HUES64 (cell line): Measurements from ENCODE around the gene FGD4.
A peak's percentile ranks its signal among the peaks of the same experiment; 100 is the strongest.

Experiments used
- H3K27ac ChIP-seq: 2 replicates; pipeline ENCODE4 v1.7.0; 2013; ENCODE audit warnings: low read depth, low read length, inconsistent platforms
- H3K27me3 ChIP-seq: 2 replicates; pipeline ENCODE4 v1.6.1; 2013; ENCODE audit warnings: mild to moderate bottlenecking, low read length; ENCODE audit not compliant: insufficient read depth
- H3K36me3 ChIP-seq: 2 replicates; pipeline ENCODE4 v1.6.1; 2013; ENCODE audit warnings: mild to moderate bottlenecking, low read length; ENCODE audit not compliant: insufficient read depth
- H3K4me1 ChIP-seq: 2 replicates; pipeline ENCODE4 v1.6.1; 2013; ENCODE audit warnings: mild to moderate bottlenecking, low read length, moderate library complexity; ENCODE audit not compliant: insufficient read depth
- H3K4me3 ChIP-seq: 2 replicates; pipeline ENCODE4 v1.5.1; 2013; ENCODE audit warnings: mild to moderate bottlenecking, low read length, moderate library complexity
- H3K9ac ChIP-seq: 2 replicates; pipeline ENCODE4 v1.6.1; 2013; ENCODE audit warnings: mild to moderate bottlenecking, low read depth, low read length
- H3K9me3 ChIP-seq: 2 replicates; pipeline ENCODE4 v1.6.1; 2013; ENCODE audit warnings: low read depth, low read length; ENCODE audit not compliant: insufficient read depth
- WGBS: fragments of 150-250, 120-280 bp; methylation state at CpG from one replicate; pipeline ENCODE4 v1.1.7; 2013; ENCODE audit warnings: missing lambda C conversion rate; 5-methylcytosine and 5-hydroxymethylcytosine counted together

The FGD4 gene

DNA sequence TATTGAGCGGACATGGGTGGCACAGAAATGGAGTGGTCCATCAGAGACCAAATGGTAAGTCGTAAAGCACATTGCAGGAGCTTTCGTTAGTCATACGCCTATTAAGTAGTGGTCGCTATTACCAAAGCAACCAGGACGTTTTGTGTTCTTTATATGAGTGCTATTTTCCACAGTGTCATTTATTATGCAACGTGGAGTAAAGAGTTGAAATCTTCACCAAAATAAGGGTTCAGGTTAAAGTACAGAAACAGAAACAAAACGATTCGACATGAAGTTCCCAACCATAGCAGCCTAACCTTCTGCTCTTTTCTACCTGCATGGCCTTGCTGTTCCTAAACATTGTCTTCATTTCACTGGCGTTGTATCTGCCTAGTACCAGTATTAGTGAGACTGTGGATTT, 20.1 kb upstream of the FGD4 start:
- H3K9ac ChIP-seq: no peak overlapping the region
- H3K27me3 ChIP-seq: no peaks in the 10 kb centered on the region
- WGBS: 94% methylated on average over 10 of the region's 10 CpGs
- no peaks in the 10 kb centered on the region for H3K36me3 ChIP-seq
- H3K27ac ChIP-seq: no peak overlapping the region
- peaks cover 13% of the 10 kb centered on the region for H3K4me1 ChIP-seq
- no peaks in the 10 kb centered on the region for H3K9me3 ChIP-seq
- H3K4me3 ChIP-seq: no peak overlapping the region

DNA sequence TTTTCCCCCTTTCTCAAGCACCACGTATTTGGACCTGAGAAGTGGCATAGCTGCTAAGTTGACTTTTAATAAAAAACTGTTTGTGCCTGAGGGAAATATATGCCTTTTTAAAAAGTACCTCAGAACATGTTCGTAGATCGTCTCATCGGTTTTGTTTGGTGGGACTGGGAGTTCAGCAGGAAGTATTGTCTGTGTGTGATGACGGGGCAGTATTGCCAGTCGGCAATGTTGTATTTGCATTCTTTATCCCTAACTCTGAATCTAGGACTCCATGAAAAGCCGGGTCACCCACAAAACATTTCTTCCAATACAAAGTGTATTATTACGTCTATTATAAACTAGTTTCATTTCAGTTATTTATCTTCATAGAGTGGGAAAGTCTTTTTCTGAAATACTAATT, 19.7 kb upstream of the FGD4 start:
- Histone ChIP-seq H3K27me3 (no peaks in the 10 kb centered on the region), H3K4me1 (peaks cover 13% of the 10 kb centered on the region), H3K4me3 (no peak overlapping the region), H3K9ac (no peak overlapping the region), H3K27ac (no peak overlapping the region), H3K36me3 (no peaks in the 10 kb centered on the region), H3K9me3 (no peaks in the 10 kb centered on the region)
- WGBS: 91% methylated on average over 6 of the region's 8 CpGs

DNA sequence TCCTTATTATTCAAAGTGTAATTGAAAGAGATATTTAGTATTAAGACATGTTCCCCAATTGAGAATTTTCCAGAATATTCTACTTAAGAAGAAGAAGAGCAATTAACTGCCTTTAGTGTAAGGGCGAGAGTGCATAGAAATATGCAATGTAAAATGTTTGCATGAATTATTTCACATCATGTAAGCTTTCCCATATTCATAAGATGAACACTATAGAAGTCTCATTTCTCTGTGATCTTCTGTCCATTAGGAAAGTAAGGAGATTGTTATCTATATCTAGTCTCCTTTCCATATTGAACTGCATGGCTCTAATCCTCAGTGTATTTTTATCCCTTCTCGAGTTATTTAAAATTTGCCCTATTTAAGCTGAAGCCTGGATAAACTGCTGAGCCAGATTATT, 17.1 kb upstream of the FGD4 start:
- no peaks in the 10 kb centered on the region for H3K9me3 ChIP-seq
- WGBS: 100% methylated on average over 1 of the region's 2 CpGs
- H3K4me1 ChIP-seq: peaks cover 9% of the 10 kb centered on the region
- no peak overlapping the region for H3K4me3 ChIP-seq
- no peak overlapping the region for H3K9ac ChIP-seq
- H3K36me3 ChIP-seq: no peaks in the 10 kb centered on the region
- no peaks in the 10 kb centered on the region for H3K27me3 ChIP-seq
- no peak overlapping the region for H3K27ac ChIP-seq

DNA sequence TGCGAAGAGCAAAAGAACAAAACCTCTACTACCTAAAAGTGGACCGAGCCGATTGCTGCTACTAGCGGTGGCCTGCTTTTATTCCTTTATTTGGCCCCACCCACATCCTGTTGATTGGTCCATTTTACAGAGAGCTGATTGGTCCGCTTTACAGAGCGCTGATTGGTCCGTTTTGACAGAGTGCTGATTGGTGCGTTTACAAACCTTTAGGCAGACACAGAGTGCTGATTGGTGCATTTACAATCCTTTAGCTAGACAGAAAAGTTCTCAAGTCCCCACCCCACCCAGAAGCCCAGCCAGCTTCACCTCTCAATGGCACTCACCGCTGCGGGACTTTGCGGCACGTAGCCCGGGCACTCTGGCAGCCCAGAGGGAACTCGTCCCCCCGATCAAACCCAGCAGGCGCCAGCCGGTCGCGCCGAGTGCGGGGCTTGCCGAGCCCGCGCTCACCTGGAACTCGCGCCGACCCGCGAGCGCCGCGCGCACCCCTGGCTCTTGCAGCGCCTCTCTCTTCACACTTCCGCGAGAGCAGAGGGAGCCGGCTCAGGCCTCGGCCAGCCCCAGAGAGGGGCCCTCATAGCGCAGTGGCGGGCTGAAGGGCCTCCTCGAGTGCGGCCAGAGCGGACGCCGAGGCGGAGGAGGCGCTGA, 8.7 kb upstream of the FGD4 start:
- Histone ChIP-seq H3K9ac (no peak overlapping the region), H3K27ac (no peak overlapping the region), H3K36me3 (no peaks in the 10 kb centered on the region), H3K4me1 (peaks cover 11% of the 10 kb centered on the region), H3K27me3 (no peaks in the 10 kb centered on the region), H3K9me3 (no peaks in the 10 kb centered on the region), H3K4me3 (no peak overlapping the region)
- 97% methylated on average over 47 of the region's 47 CpGs for WGBS

DNA sequence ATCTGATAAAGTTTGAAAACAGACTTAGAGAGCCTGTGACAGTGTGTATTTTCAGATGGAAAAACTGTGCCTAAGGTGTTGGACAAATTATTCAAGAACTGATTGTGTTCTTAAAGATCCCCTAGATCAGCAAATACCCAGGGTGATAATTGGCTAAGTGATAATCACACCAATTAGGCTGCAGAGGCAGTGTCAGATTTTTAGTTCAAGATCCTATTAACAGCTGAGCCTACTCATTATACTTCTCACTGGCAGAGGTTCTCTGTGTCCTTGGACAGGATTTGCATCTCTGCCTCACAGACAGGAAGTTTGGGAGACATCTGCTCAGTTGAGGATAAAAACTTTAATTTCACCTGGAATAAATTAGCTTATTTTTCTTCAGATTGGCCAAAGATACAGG, 4.3 kb upstream of the FGD4 start:
- peaks cover 26% of the 10 kb centered on the region for H3K4me1 ChIP-seq
- H3K9ac ChIP-seq: no peak overlapping the region
- H3K4me3 ChIP-seq: no peak overlapping the region
- no peaks in the 10 kb centered on the region for H3K9me3 ChIP-seq
- no peaks in the 10 kb centered on the region for H3K36me3 ChIP-seq
- H3K27me3 ChIP-seq: no peaks in the 10 kb centered on the region
- no peak overlapping the region for H3K27ac ChIP-seq

DNA sequence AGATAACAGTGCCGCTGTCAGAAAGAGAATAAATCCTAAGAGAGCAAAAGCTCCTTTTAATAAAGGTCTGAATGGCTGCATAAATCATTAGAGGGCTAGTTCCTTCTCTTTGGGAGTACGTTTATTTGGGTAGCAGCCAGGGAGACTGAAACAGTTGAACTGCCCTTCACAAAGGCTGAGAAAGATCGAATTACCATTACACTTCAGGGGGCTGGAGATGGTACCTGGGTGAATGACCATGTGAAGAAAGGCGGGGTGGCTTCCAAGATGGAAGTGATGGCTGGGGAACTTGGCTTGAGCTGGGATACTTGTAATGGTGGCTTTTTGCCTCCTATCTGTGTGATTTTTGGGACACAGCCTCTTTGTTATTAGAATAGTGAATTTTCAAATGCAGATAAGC, 1.7 kb upstream of the FGD4 start:
- WGBS: 69% methylated on average over 4 of the region's 4 CpGs
- Histone ChIP-seq H3K27me3 (no peaks in the 10 kb centered on the region), H3K4me1 (peaks cover 27% of the 10 kb centered on the region)

DNA sequence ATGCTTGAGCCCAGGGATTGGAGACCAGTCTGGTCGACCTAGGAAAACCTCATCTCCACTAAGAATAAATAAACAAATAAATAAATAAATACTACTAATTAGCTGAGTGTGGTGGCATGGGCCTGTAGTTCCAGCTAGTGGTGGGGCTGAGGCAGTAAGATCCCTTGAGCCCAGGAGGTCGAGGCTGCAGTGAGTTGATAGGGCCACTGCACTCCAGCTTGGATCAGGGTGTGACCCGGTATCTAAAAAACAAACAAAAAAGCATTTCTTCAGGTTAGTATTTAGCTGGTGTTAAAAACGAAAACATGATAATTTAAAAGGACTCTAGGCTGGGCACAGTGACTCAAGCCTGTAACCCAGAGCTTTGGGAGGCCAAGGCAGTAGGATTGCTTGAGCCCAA, 1.2 kb upstream of the FGD4 start:
- H3K9me3 ChIP-seq: no peaks in the 10 kb centered on the region
- H3K27ac ChIP-seq: peak overlapping the region; percentile 99; the same call in 1 of the 2 replicates
- H3K9ac ChIP-seq: no peak overlapping the region
- no peaks in the 10 kb centered on the region for H3K27me3 ChIP-seq
- H3K4me3 ChIP-seq: peak overlapping the region; percentile 82
- H3K36me3 ChIP-seq: peaks cover 3% of the 10 kb centered on the region
- peaks cover 32% of the 10 kb centered on the region for H3K4me1 ChIP-seq
- WGBS: 78% methylated on average over 3 of the region's 4 CpGs

More for the DNA sequence above, 1.7 kb upstream of the FGD4 start:
- H3K27ac ChIP-seq: no peak overlapping the region; the same call in 1 of the 2 replicates
- H3K36me3 ChIP-seq: no peaks in the 10 kb centered on the region; the same call in none of the 2 replicates
- H3K9ac ChIP-seq: no peak overlapping the region
- H3K9me3 ChIP-seq: no peaks in the 10 kb centered on the region
- no peak overlapping the region for H3K4me3 ChIP-seq

DNA sequence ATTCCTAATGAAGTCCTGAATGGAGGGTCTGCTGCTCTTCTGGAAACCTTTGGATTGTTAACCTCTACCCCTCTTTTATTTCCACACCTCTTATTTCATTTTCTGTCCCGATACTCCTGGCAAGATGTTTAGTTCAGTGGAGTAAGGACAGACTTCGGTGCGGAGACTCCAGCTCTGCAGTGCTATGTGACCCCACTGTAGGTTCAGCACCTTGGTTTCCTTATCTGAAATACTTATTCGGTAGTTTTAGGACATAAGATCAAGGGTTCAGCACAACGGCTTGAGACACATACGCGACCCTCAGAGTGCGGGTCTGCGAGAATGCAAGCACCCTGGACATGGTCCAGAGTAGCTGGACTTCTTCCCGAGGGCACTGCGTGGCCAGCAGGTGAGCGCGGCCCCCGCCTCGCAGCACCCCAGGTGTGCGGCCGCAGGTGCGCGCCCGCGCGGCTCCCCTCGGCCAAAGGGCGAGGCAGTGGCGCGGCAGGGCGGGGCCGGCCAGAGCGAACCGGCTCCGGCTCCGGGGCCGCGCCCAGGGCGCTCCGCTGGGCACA, 465 bp upstream of the FGD4 start:
- Histone ChIP-seq H3K27me3 (no peaks in the 10 kb centered on the region), H3K36me3 (peaks cover 7% of the 10 kb centered on the region), H3K9me3 (no peaks in the 10 kb centered on the region), H3K27ac (peak overlapping the region; percentile 99), H3K9ac (peak overlapping the region; percentile 90), H3K4me3 (peak overlapping the region; percentile 82), H3K4me1 (peaks cover 36% of the 10 kb centered on the region)
- WGBS: 2% methylated on average over 36 of the region's 36 CpGs

DNA sequence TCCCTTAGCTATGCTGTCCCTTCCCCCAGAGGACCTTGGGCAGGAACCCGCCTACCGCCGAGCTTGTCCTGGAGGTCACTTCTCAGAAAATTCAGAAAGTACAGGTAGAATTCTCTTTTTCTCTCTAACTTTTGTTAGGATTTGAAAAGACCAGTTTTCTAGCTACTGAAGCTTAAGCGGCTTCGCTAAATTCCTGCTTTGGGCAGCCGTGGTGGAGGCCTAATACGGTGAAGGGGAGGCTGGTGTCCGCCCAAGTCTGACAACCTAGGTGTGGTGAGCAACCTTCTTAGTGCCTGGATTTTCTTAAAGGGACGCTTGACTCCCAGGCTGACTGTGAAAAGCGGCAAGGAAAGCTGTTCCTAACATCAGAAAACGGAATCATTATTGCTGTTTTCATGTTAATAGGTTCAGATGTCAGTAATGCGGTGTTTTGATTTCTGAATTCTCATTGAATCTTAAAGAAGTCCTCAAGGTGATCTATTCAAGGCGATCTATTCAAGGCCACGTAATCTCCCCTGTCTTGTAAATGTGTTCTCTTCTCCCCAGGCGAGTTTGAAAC, 835 bp downstream of the FGD4 start:
- H3K27me3 ChIP-seq: no peaks in the 10 kb centered on the region
- H3K36me3 ChIP-seq: peaks cover 9% of the 10 kb centered on the region
- under 1% methylated on average over 15 of the region's 15 CpGs for WGBS
- peaks cover 32% of the 10 kb centered on the region for H3K4me1 ChIP-seq
- no peaks in the 10 kb centered on the region for H3K9me3 ChIP-seq
- H3K4me3 ChIP-seq: peak overlapping the region; percentile 82
- peak overlapping the region; percentile 90 for H3K9ac ChIP-seq
- peak overlapping the region; percentile 99 for H3K27ac ChIP-seq

DNA sequence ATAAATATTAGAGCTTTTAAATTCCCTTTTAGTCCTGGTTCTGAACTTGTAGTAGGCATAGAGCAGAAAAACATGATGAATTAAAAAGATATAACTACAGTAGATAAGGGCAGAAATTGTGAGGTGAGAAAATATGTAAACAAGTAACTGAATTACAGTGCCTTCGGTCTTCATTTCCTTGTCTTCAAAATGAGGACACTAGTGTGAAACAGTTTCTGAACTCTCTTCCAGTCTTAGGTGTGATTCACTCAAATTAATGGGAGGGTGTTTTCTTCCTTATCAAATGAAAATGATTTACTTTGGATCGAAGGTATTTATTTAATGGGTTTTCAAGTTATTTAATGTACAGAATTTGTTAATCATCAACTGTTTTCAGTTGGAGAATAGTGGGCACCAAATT, 1.5 kb downstream of the FGD4 start:
- peak overlapping the region; percentile 90 for H3K9ac ChIP-seq
- no peaks in the 10 kb centered on the region for H3K27me3 ChIP-seq
- H3K9me3 ChIP-seq: no peaks in the 10 kb centered on the region
- peaks cover 9% of the 10 kb centered on the region for H3K36me3 ChIP-seq
- peak overlapping the region; percentile 99 for H3K27ac ChIP-seq
- peak overlapping the region; percentile 82 for H3K4me3 ChIP-seq
- peaks cover 25% of the 10 kb centered on the region for H3K4me1 ChIP-seq
- 14% methylated on average over 2 of the region's 2 CpGs for WGBS

DNA sequence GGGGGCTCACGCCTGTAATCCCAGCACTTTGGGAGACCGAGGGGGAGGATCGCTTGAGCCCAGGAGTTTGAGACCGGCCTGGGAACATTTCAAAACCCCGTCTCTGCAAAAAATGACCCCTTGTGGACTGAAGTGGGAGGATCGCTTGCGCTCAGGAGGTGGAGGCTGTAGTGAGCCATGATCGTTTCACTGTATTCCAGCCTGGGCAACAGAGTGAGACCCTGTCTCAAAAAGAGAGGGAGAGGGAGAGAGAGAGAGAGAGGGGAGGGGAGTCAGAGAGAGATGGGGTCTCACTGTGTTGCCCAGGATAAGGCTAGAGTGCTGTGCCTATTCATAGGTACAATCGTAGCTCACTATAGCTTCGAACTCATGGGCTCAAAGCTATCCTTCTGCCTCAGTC, 2.8 kb downstream of the FGD4 start:
- H3K4me3 ChIP-seq: peak overlapping the region; percentile 11; the same call in 1 of the 2 replicates
- no peak overlapping the region for H3K9ac ChIP-seq
- no peaks in the 10 kb centered on the region for H3K27me3 ChIP-seq
- H3K9me3 ChIP-seq: no peaks in the 10 kb centered on the region
- WGBS: 94% methylated on average over 10 of the region's 10 CpGs
- H3K27ac ChIP-seq: no peak overlapping the region
- peaks cover 9% of the 10 kb centered on the region for H3K36me3 ChIP-seq
- H3K4me1 ChIP-seq: peaks cover 25% of the 10 kb centered on the region
